ENCODE measurements around the gene PDE1A. TPM values are rescaled to one million over a fixed set of nuclear protein-coding genes. Genes with fewer than 3 reads are reported as not detected.

The PDE1A gene
- total RNA-seq, 1 experiment from 2014 or later = 3.1 TPM

DNA sequence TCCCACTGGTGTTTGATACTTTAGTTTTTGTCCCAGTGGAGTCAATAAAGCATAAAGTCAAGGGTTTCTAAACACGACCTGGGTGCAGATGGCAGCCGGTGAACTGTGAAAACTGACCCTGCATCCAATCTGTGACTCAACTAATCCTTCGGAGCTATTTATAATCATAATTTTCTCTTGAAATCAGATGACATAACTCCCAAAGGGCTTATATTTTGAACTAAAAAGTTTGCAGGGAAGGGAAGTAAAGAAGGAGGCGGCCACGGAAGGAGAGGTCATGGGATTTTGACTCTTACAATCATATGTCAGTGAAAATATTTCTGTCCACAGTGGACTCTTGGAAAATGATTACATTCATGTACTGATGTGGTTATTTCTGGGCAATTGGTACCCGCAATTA, 178.5 kb downstream of the PDE1A start:
- TF ChIP-seq CTCF (conservative IDR thresholded peaks at IDR 0.05; ENCODE audit: low read depth, low read length) (no peak), EZH2 (IDR thresholded peaks at IDR 0.05; ENCODE audit: borderline replicate concordance, low read depth, low read length, poor library complexity, severe bottlenecking) (no peak)
- Histone ChIP-seq H3K9me3 (ENCODE audit: low read depth, low read length, poor library complexity, severe bottlenecking) (no peaks in the 10 kb centered on the region), H3K4me1 (ENCODE audit: insufficient read depth, low read length, poor library complexity, severe bottlenecking) (no peaks in the 10 kb centered on the region), H3K4me3 (ENCODE audit: low read depth, low read length, poor library complexity, severe bottlenecking) (no peak overlapping the region), H3K36me3 (ENCODE audit: insufficient read depth, low read length, poor library complexity, severe bottlenecking) (no peaks in the 10 kb centered on the region), H3K27ac (ENCODE audit: low read depth, low read length, poor library complexity, severe bottlenecking) (no peak overlapping the region), H3K27me3 (replicated peaks; ENCODE audit: insufficient read depth, low read depth, low read length, poor library complexity) (no peaks in the 10 kb centered on the region)
- BruUV-seq (replicated peaks) = no TSS peak
- CTCF ChIA-PET = no interaction called here
- intact Hi-C loops (cut with micrococcal nuclease; ENCODE audit: unreplicated experiment) = no loop called here
- DNase-seq (ENCODE audit: low spot score) = no peak
- POLR2A ChIA-PET (ENCODE audit: low non-redundant PET) = no interaction called here

DNA sequence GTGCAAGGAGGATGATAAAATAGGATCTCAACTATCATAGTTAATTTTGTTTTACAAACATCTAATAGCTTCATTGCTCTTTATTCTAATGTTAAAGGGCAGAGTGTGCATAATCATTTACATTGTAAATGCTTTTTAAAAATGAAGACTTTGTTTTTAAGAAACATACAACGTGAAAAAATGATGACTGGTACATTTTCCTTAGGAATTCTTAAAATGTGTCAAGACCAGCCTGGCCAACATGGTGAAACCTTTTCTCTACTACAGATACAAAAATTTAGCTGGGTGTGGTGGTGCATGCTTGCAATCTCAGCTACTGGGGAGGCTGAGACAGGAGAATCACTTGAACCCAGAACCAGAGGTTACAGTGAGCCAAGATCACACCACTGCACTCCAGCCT, 179.0 kb downstream of the PDE1A start:
- Histone ChIP-seq H3K4me3 (ENCODE audit: low read depth, low read length, poor library complexity, severe bottlenecking) (no peak overlapping the region), H3K36me3 (ENCODE audit: insufficient read depth, low read length, poor library complexity, severe bottlenecking) (no peaks in the 10 kb centered on the region), H3K27me3 (replicated peaks; ENCODE audit: insufficient read depth, low read depth, low read length, poor library complexity) (no peaks in the 10 kb centered on the region), H3K9me3 (ENCODE audit: low read depth, low read length, poor library complexity, severe bottlenecking) (no peaks in the 10 kb centered on the region), H3K27ac (ENCODE audit: low read depth, low read length, poor library complexity, severe bottlenecking) (no peak overlapping the region), H3K4me1 (ENCODE audit: insufficient read depth, low read length, poor library complexity, severe bottlenecking) (no peaks in the 10 kb centered on the region)
- DNase-seq (ENCODE audit: low spot score) = no peak
- no TSS peak for BruUV-seq (replicated peaks)
- TF ChIP-seq EZH2 (IDR thresholded peaks at IDR 0.05; ENCODE audit: borderline replicate concordance, low read depth, low read length, poor library complexity, severe bottlenecking) (no peak), CTCF (conservative IDR thresholded peaks at IDR 0.05; ENCODE audit: low read depth, low read length) (no peak)
- intact Hi-C loops (cut with micrococcal nuclease; ENCODE audit: unreplicated experiment) = no loop called here
- POLR2A ChIA-PET (ENCODE audit: low non-redundant PET) = no interaction called here
- CTCF ChIA-PET = no interaction called here

DNA sequence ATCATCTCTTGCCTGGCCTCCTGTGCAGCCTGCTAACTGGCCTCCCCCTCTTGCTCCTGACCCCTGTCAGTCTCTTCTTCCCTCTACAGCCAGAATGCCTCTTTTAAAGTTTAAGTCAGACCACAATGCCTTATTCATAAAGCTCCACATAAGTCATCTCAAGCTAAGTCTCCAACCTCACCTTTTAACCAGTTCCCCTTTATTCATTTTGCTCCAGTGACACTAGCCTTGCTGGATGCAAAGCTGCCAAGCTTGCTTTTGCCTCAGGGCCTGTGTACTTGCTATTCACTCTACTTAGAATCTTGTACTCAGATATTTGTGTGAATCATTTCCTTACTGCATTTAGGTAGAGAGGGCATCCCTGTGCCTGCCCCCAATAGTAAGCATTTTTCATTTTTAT, 180.9 kb downstream of the PDE1A start:
- DNase-seq (ENCODE audit: low spot score) = no peak
- ChIA-PET CTCF (no interaction called here), POLR2A (ENCODE audit: low non-redundant PET) (no interaction called here)
- Histone ChIP-seq H3K4me3 (ENCODE audit: low read depth, low read length, poor library complexity, severe bottlenecking) (no peak overlapping the region), H3K36me3 (ENCODE audit: insufficient read depth, low read length, poor library complexity, severe bottlenecking) (no peaks in the 10 kb centered on the region), H3K27me3 (replicated peaks; ENCODE audit: insufficient read depth, low read depth, low read length, poor library complexity) (no peaks in the 10 kb centered on the region), H3K9me3 (ENCODE audit: low read depth, low read length, poor library complexity, severe bottlenecking) (no peaks in the 10 kb centered on the region), H3K4me1 (ENCODE audit: insufficient read depth, low read length, poor library complexity, severe bottlenecking) (peaks cover 4% of the 10 kb centered on the region), H3K27ac (ENCODE audit: low read depth, low read length, poor library complexity, severe bottlenecking) (no peak overlapping the region)
- intact Hi-C loops (cut with micrococcal nuclease; ENCODE audit: unreplicated experiment) = no loop called here
- no TSS peak for BruUV-seq (replicated peaks)
- TF ChIP-seq EZH2 (IDR thresholded peaks at IDR 0.05; ENCODE audit: borderline replicate concordance, low read depth, low read length, poor library complexity, severe bottlenecking) (no peak), CTCF (conservative IDR thresholded peaks at IDR 0.05; ENCODE audit: low read depth, low read length) (no peak)
